SK-MEL-5 (cell line): ENCODE measurements around the gene SNX21. TPM values are rescaled to one million over a fixed set of nuclear protein-coding genes. Genes with fewer than 3 reads are reported as not detected.
"Not testable (repeated sequence)": the region's sequence is repeated elsewhere in the genome, so short reads cannot be mapped to it uniquely, and the experiment has no call there.

ENCODE experiments used
- DNase-seq: peaks from one replicate; pipeline ENCODE4 v3.0.0-alpha.2; 2016; ENCODE audit warnings: low read depth, low spot score
- in situ Hi-C: cut with HindIII; loops from 2 replicates; pipeline ENCODE4 v1.10.0; 2016; ENCODE audit warnings: low sequenced_read_pairs, high pct_unique_total_duplicates, low pct_unique_long_range_greater_than_20kb
- polyA plus RNA-seq, 2 experiments: library from polyadenylated mRNA; depleted of rRNA; stranded (reverse); fragments of >200 nt; gene quantifications; 2 replicates each; pipeline ENCODE4 v1.2.3, GENCODE V29; 2015
- total RNA-seq: library from RNA; depleted of rRNA; stranded (reverse); fragments of >200 nt; shearing (Covaris generic); gene quantifications from 2 replicates; pipeline ENCODE4 v1.2.3, GENCODE V29; 2014; rRNA removed

SNX21 gene
- total RNA-seq, result 14.8 and 25.5 TPM in 2 replicates
- polyA plus RNA-seq (2015; cell fraction: cytosol; rRNA removed), result 33.5 and 34.4 TPM in 2 replicates
- polyA plus RNA-seq (2015; cell fraction: nucleus; rRNA removed), result 33.9 and 62.7 TPM in 2 replicates

- in situ Hi-C loops, result no loop called here
Measured at GRCh38 chr20:45833030-45833882, at the start of gene SNX21. Gene SNX21, plus strand, starts transcription at chr20:45833799. Its CDS starts 121 bp downstream, at chr20:45833920.

GRCh38 chr20:45788351-45788750 lies 45.2 kb upstream of the SNX21 start:
- in situ Hi-C loops, result no loop called here

More at GRCh38 chr20:45833030-45833882, at the start of gene SNX21:
- DNase-seq, result peak; percentile 77

GRCh38 chr20:45792317-45793118 lies 41.1 kb upstream of the SNX21 start:
- in situ Hi-C loops, result no loop called here
- DNase-seq, result no peak

More at GRCh38 chr20:45788351-45788750, 45.2 kb upstream of the SNX21 start:
- no peak for DNase-seq

- DNase-seq, result no peak
- in situ Hi-C loops, result no loop called here
Measured at GRCh38 chr20:45796337-45797065, 37.1 kb upstream of the SNX21 start.

- in situ Hi-C loops, DNase-seq: not testable (repeated sequence)
Measured at GRCh38 chr20:45797510-45797909, 36.1 kb upstream of the SNX21 start.

GRCh38 chr20:45797955-45798354 lies 35.6 kb upstream of the SNX21 start:
- DNase-seq, in situ Hi-C loops: not testable (repeated sequence)

- in situ Hi-C loops, result no loop called here
- peak; percentile 80 for DNase-seq
Measured at GRCh38 chr20:45798935-45799642, 34.5 kb upstream of the SNX21 start.

GRCh38 chr20:45801851-45802250 lies 31.7 kb upstream of the SNX21 start:
- in situ Hi-C loops, result no loop called here
- no peak for DNase-seq

GRCh38 chr20:45810191-45810970 lies 23.2 kb upstream of the SNX21 start:
- DNase-seq, result no peak
- in situ Hi-C loops, result no loop called here

GRCh38 chr20:45812157-45813005 lies 21.2 kb upstream of the SNX21 start, which contains the start of gene UBE2C:
Gene UBE2C, plus strand, starts transcription at chr20:45812644. Its CDS starts 52 bp downstream, at chr20:45812696.
- peak; percentile 100 for DNase-seq
- in situ Hi-C loops, result no loop called here

GRCh38 chr20:45813006-45813340 lies 20.6 kb upstream of the SNX21 start:
- in situ Hi-C loops, result no loop called here

GRCh38 chr20:45813489-45813888 lies 20.1 kb upstream of the SNX21 start:
- in situ Hi-C loops, result no loop called here
- no peak for DNase-seq

More at GRCh38 chr20:45813006-45813340, 20.6 kb upstream of the SNX21 start:
- no peak for DNase-seq

GRCh38 chr20:45814314-45814713 lies 19.3 kb upstream of the SNX21 start:
- no peak for DNase-seq
- in situ Hi-C loops, result no loop called here

GRCh38 chr20:45816951-45817350 lies 16.6 kb upstream of the SNX21 start:
- no peak for DNase-seq
- in situ Hi-C loops, result no loop called here

- in situ Hi-C loops, result no loop called here
- DNase-seq, result no peak
Measured at GRCh38 chr20:45817376-45818194, 16.0 kb upstream of the SNX21 start.
